GM12878 (cell line): ENCODE data around the gene SNX13. TPM values are rescaled to one million over a fixed set of nuclear protein-coding genes. Genes with fewer than 3 reads are reported as not detected.

Experiments
- ATAC-seq: fragments of 200-7000 bp; cut with Tn5 transposase; 3 replicates; pipeline ENCODE4 v1.9.1; 2020; ENCODE audit warnings: mild to moderate bottlenecking, moderate library complexity
- BruUV-seq: library from RNA; stranded (reverse); fragments of 400-500 nt; replicated peaks from 2 replicates; lab custom pipeline; 2021; lab: Mats Ljungman, UMichigan
- CTCF ChIA-PET: fragments of 300-600 bp; sonication (Branson Sonifier 250); formaldehyde crosslinking; extraction: SDS; loops from one replicate; lab custom pipeline; 2021; ENCODE audit warnings: inconsistent platforms; lab: Yijun Ruan, JAX
- POLR2A ChIA-PET: fragments of 350-600 bp; formaldehyde crosslinking; extraction: SDS; loops from one replicate; lab custom pipeline; 2021; ENCODE audit warnings: inconsistent platforms; lab: Charles Lee
- RAD21 ChIA-PET: fragments of 300-600 bp; sonication (Branson Sonifier 250); formaldehyde crosslinking; loops from one replicate; lab custom pipeline; 2023; ENCODE audit warnings: antibody characterized with exemption; ENCODE audit not compliant: unreplicated experiment; lab: Charles Lee
- SMC1A ChIA-PET: fragments of 300-600 bp; sonication (Branson Sonifier 250); formaldehyde crosslinking; loops from one replicate; lab custom pipeline; 2023; ENCODE audit not compliant: unreplicated experiment, uncharacterized antibody; lab: Charles Lee
- DNase-seq: peaks from one replicate; pipeline ENCODE4 v3.0.0-alpha.2; 2011; ENCODE audit warnings: low read depth, low spot score
- FAIRE-seq: peaks from 3 replicates; lab custom pipeline; 2011; peaks lifted over from hg19 to GRCh38; lab: Jason Lieb, UNC
- H2AFZ ChIP-seq: 2 replicates; pipeline ENCODE4 v1.6.0; 2011; ENCODE audit warnings: low read depth, low read length, control low read depth; ENCODE audit not compliant: control insufficient read depth
- H3K27ac ChIP-seq: 2 replicates; pipeline ENCODE4 v1.5.1; 2011; ENCODE audit warnings: control low read depth; ENCODE audit not compliant: control insufficient read depth, insufficient read depth
- H3K27me3 ChIP-seq, 2 experiments: replicated peaks in 1 of 2; 2 replicates each; pipeline versions ENCODE4 v1.6.0 to v1.6.1; 2011; ENCODE audit warnings: low read length in 1 of 2; ENCODE audit not compliant: control insufficient read depth in 2 of 2, insufficient read depth in 2 of 2
- H3K36me3 ChIP-seq, 2 experiments: 2 replicates each; pipeline ENCODE4 v1.5.1; 2011; ENCODE audit warnings: low read length in 1 of 2; ENCODE audit not compliant: control insufficient read depth in 2 of 2, insufficient read depth in 2 of 2
- H3K4me1 ChIP-seq: 2 replicates; pipeline ENCODE4 v1.6.1; 2011; ENCODE audit warnings: mild to moderate bottlenecking, low read length, moderate library complexity, mixed read lengths; ENCODE audit not compliant: control insufficient read depth, insufficient read depth
- H3K4me2 ChIP-seq: 2 replicates; pipeline ENCODE4 v1.6.0; 2011; ENCODE audit warnings: control low read depth; ENCODE audit not compliant: control insufficient read depth, insufficient read depth
- H3K4me3 ChIP-seq: fragments of 200-600 bp; sonication (generic); 2 replicates; pipeline ENCODE4 v1.5.1; 2016
- H3K79me2 ChIP-seq: 2 replicates; pipeline ENCODE4 v1.6.0; 2011; ENCODE audit warnings: low read length; ENCODE audit not compliant: control insufficient read depth, insufficient read depth
- H3K9ac ChIP-seq: 2 replicates; pipeline ENCODE4 v1.8.0; 2011; ENCODE audit warnings: low read length, control low read depth, mixed read lengths; ENCODE audit not compliant: control insufficient read depth, insufficient read depth
- H3K9me3 ChIP-seq: replicated peaks from 3 replicates; pipeline ENCODE4 v1.5.1; 2011; ENCODE audit warnings: mild to moderate bottlenecking, low read length; ENCODE audit not compliant: control insufficient read depth, insufficient read depth
- H4K20me1 ChIP-seq: 2 replicates; pipeline ENCODE4 v1.6.0; 2011; ENCODE audit not compliant: control insufficient read depth, insufficient read depth
- ATF2 ChIP-seq: IDR thresholded peaks from 2 replicates; pipeline ENCODE4 v1.6.1; 2012; ENCODE audit warnings: low read length, inconsistent platforms
- JUNB ChIP-seq: IDR thresholded peaks from 2 replicates; pipeline ENCODE4 v1.6.1; 2016; ENCODE audit warnings: antibody characterized with exemption, mild to moderate bottlenecking
- NBN ChIP-seq: fragments of 450-650 bp; IDR thresholded peaks from 2 replicates; pipeline ENCODE4 v1.6.1; 2016
- NFIC ChIP-seq: IDR thresholded peaks from 2 replicates; pipeline ENCODE4 v1.6.1; 2012; ENCODE audit warnings: low read depth, mild to moderate bottlenecking, inconsistent platforms, low read length, moderate library complexity
- PAX8 ChIP-seq: fragments of 450-650 bp; IDR thresholded peaks from 2 replicates; pipeline ENCODE4 v1.6.1; 2017; ENCODE audit warnings: mild to moderate bottlenecking, moderate library complexity
- PML ChIP-seq: IDR thresholded peaks from 2 replicates; pipeline ENCODE4 v1.6.1; 2012; ENCODE audit warnings: low read length, inconsistent platforms
- SRF ChIP-seq, 2 experiments: IDR thresholded peaks; 2 replicates each; pipeline ENCODE4 v1.6.1; 2011; ENCODE audit warnings: low read depth in 2 of 2, low read length in 2 of 2, mild to moderate bottlenecking in 1 of 2, moderate library complexity in 1 of 2
- WGBS: methylation state at CpG from one replicate; pipeline ENCODE4 v1.1.6; 2016; ENCODE audit warnings: low lambda C conversion rate; ENCODE audit not compliant: insufficient replicate concordance, insufficient coverage; ENCODE audit errors: missing lambda C conversion rate; 5-methylcytosine and 5-hydroxymethylcytosine counted together
- in situ Hi-C: fragments of 300-500 bp; cut with MboI; formaldehyde crosslinking; loops from 9 replicates; pipeline ENCODE4 v1.14.3; 2018; ENCODE audit warnings: mixed read lengths
- intact Hi-C: fragments of 100-400 bp; cut with micrococcal nuclease; formaldehyde crosslinking; loops from one replicate; pipeline ENCODE4 v1.14.2; 2022; ENCODE audit not compliant: unreplicated experiment
- polyA plus RNA-seq, 11 experiments: library from polyadenylated mRNA; depleted of rRNA in 4 of 11; unstranded in 6 of 11; stranded (reverse) in 5 of 11; fragments of >200 nt; fragmentation: Nextera tagmentation in 4 of 11; fragmentation: Illumina TruSeq in 1 of 11; extraction: Ambion mirVana in 4 of 11; extraction: Trizol in 1 of 11; gene quantifications; 1 replicate in 1 of 11; 2 replicates in 10 of 11; pipeline versions ENCODE4 v1.2.1 to v1.2.3, GENCODE V29; 2011 to 2016; ENCODE audit warnings: inconsistent platforms in 2 of 11, missing spikeins in 2 of 11, low read depth in 1 of 11
- total RNA-seq, 4 experiments: library from RNA; depleted of rRNA in 3 of 4; stranded (reverse); fragments of >200 nt in 3 of 4; fragmentation: Illumina TruSeq in 1 of 4; extraction: Trizol in 1 of 4; gene quantifications; 2 replicates each; pipeline versions ENCODE4 v1.2.1 to v1.2.3, GENCODE V29; 2013 to 2021

SNX13 gene
- total and polyA plus RNA-seq, 10 of the 15 experiments (the other 5 are each of a cell fraction or from before 2014, with no cell fraction given), result 2.2 to 17.1 (median 11.9) TPM

GRCh38 chr7:17855202-17855601 lies 85.1 kb downstream of the SNX13 start:
- H3K4me3 ChIP-seq, result no peak overlapping the region
- H3K27ac ChIP-seq, result no peak overlapping the region
- H2AFZ ChIP-seq, result no peak overlapping the region
- ChIA-PET POLR2A (no interaction called here), CTCF (no interaction called here), RAD21 (no interaction called here), SMC1A (interaction anchor here (0.6 to 1.8 kb wide), 2 partner anchors 12 to 132 kb away, joined by 3 to 8 read pairs; no protein-coding TSS in a partner anchor)
- H3K4me1 ChIP-seq, result no peaks in the 10 kb centered on the region
- H3K4me2 ChIP-seq, result no peak overlapping the region
- intact Hi-C loops (no loop called here), in situ Hi-C loops (no loop called here)
- FAIRE-seq (no peak), DNase-seq (no peak), ATAC-seq (peak; percentile 38)
- no peaks in the 10 kb centered on the region for H3K36me3 ChIP-seq
- no TSS peak for BruUV-seq
- H3K9ac ChIP-seq, result no peak overlapping the region
- H4K20me1 ChIP-seq, result no peaks in the 10 kb centered on the region
- no peaks in the 10 kb centered on the region for H3K27me3 ChIP-seq
- TF ChIP-seq SRF (IDR thresholded peaks at IDR 0.05; ENCODE audit: low read depth in 2 of 2, low read length in 2 of 2) (0 out of 4 replicates have a peak, but pooled peaks of 1 of the 2 experiments have one; percentile 44), PAX8 (no peak)
- H3K79me2 ChIP-seq, result no peaks in the 10 kb centered on the region
- peaks cover 4% of the 10 kb centered on the region; the same call in 2 of the 3 replicates for H3K9me3 ChIP-seq
- WGBS, result 95% methylated on average over 1 of the region's 1 CpG

GRCh38 chr7:17854261-17855047 lies 85.8 kb downstream of the SNX13 start:
- WGBS, result 30% methylated on average over 3 of the region's 3 CpGs
- ChIA-PET CTCF (no interaction called here), POLR2A (no interaction called here), RAD21 (no interaction called here), SMC1A (interaction anchor here (0.6 to 1.8 kb wide), 3 partner anchors 10 to 132 kb away, joined by 3 to 8 read pairs (median 5); no protein-coding TSS in a partner anchor)
- Histone ChIP-seq H3K4me1 (no peaks in the 10 kb centered on the region), H3K27ac (no peak overlapping the region), H3K79me2 (no peaks in the 10 kb centered on the region), H3K9ac (no peak overlapping the region), H3K27me3 (no peaks in the 10 kb centered on the region), H3K4me3 (no peak overlapping the region), H2AFZ (no peak overlapping the region), H4K20me1 (no peaks in the 10 kb centered on the region), H3K9me3 (peaks cover 4% of the 10 kb centered on the region; the same call in 2 of the 3 replicates), H3K4me2 (no peak overlapping the region), H3K36me3 (no peaks in the 10 kb centered on the region)
- DNase-seq (no peak), ATAC-seq (peak; percentile 41; the same call in 2 of the 3 replicates), FAIRE-seq (no peak)
- BruUV-seq, result no TSS peak
- TF ChIP-seq NBN (no peak), JUNB (peak; percentile 60), PML (no peak), ATF2 (peak; percentile 49), NFIC (peak; percentile 25; the same call in 1 of the 2 replicates)
- in situ Hi-C loops (no loop called here), intact Hi-C loops (no loop called here)
